Fibroblast of lung (primary cell): ENCODE data around the gene VANGL1.

ENCODE experiments used
- EZH2 ChIP-seq: IDR thresholded peaks from 2 replicates; pipeline ENCODE4 v1.5.1; 2012; ENCODE audit warnings: low read length, control low read depth, mild to moderate bottlenecking; ENCODE audit errors: missing control alignments
- TF ChIP-seq, protein P1 (sequence below), 2 donors: IDR thresholded peaks in 1 of 2; conservative IDR thresholded peaks in 1 of 2; 1 replicate in 1 of 2; 2 replicates in 1 of 2; pipeline ENCODE4 v1.5.1; 2011 to 2012; ENCODE audit warnings: low read length in 2 of 2, control low read depth in 1 of 2, inconsistent platforms in 1 of 2, low read depth in 1 of 2, mild to moderate bottlenecking in 1 of 2

DNA sequence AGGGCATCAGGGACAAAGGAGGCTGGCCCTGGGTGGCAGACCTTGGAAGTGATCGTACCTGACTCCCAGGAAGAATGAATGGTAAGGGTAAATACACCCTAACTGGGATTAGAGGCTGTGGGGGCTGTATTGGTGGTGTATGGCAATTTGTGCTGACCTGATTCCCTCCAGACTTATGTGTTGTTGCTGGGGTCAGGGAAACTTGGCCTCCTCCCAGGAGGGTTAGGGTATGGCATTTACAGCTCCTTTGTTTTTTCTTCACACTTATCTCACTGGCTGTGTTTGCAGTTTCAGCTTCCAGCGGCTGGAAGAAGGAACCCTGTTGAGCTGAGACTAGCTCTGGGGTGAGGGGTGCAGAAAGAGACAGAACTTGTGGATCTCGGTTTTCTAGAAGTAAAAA, 8.2 kb downstream of the VANGL1 start:
- TF ChIP-seq, protein P1, sequence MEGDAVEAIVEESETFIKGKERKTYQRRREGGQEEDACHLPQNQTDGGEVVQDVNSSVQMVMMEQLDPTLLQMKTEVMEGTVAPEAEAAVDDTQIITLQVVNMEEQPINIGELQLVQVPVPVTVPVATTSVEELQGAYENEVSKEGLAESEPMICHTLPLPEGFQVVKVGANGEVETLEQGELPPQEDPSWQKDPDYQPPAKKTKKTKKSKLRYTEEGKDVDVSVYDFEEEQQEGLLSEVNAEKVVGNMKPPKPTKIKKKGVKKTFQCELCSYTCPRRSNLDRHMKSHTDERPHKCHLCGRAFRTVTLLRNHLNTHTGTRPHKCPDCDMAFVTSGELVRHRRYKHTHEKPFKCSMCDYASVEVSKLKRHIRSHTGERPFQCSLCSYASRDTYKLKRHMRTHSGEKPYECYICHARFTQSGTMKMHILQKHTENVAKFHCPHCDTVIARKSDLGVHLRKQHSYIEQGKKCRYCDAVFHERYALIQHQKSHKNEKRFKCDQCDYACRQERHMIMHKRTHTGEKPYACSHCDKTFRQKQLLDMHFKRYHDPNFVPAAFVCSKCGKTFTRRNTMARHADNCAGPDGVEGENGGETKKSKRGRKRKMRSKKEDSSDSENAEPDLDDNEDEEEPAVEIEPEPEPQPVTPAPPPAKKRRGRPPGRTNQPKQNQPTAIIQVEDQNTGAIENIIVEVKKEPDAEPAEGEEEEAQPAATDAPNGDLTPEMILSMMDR (conservative IDR thresholded peaks at IDR 0.05 in 1 of 2, IDR thresholded peaks at IDR 0.05 in 1 of 2; ENCODE audit: low read depth in 1 of 2, low read length in 2 of 2): no peak
- TF ChIP-seq EZH2: no peak
